ENCODE measurements around the gene ANKS1A.
A peak's percentile ranks its signal among the peaks of the same experiment; 100 is the strongest.

The ANKS1A gene

DNA sequence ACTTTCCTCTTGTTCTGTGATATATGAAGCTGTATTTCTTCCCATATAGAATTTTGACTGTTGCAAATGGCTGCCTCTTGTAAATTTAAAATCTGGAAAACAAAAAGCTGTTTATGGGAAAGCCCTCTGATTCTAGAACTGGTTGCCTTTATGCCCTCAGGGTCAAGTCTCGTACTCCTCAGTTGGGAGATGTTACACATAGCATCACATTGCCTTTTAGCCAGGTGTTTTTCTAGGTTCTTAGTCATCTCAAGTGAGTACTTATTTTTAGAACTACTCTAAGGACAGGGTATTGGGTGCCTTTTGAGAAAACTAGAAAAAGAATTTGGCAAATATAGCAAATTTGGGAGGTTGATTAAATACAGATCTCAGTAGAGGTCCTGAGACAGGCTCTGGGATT is 58.5 kb downstream of the ANKS1A start:
- Histone ChIP-seq H3K27me3 (ENCODE audit: insufficient read depth, low read length) (no peaks in the 10 kb centered on the region), H3K23ac (ENCODE audit: low read length) (no peak overlapping the region), H3K36me3 (ENCODE audit: control insufficient read depth in 1 of 2, insufficient read depth in 2 of 2, low read length in 2 of 2) (no peaks in the 10 kb centered on the region), H3K27ac (ENCODE audit: low read depth, low read length) (no peak overlapping the region), H2BK12ac (ENCODE audit: low read length) (no peak overlapping the region), H3K14ac (ENCODE audit: low read length) (no peak overlapping the region), H4K8ac (ENCODE audit: low read depth, low read length) (no peak overlapping the region), H3K18ac (ENCODE audit: low read length) (no peak overlapping the region), H3K4ac (ENCODE audit: low read depth, low read length) (no peak overlapping the region), H3K79me1 (ENCODE audit: low read length) (no peaks in the 10 kb centered on the region), H3K4me3 (ENCODE audit: low read depth, low read length) (no peak overlapping the region), H2AFZ (ENCODE audit: insufficient read depth, low read length, poor library complexity) (no peak overlapping the region), H3K9ac (ENCODE audit: low read length) (no peak overlapping the region), H2BK5ac (ENCODE audit: low read depth, low read length, poor library complexity) (no peak overlapping the region), H3K79me2 (ENCODE audit: control insufficient read depth, insufficient read depth, low read length, poor library complexity) (no peaks in the 10 kb centered on the region), H2BK120ac (ENCODE audit: insufficient read depth, low read length, poor library complexity) (no peak overlapping the region), H4K12ac (ENCODE audit: low read depth, low read length) (no peak overlapping the region), H3K4me1 (ENCODE audit: control insufficient read depth in 1 of 2, insufficient read depth in 2 of 2, low read length in 2 of 2) (no peaks in the 10 kb centered on the region), H2AK5ac (ENCODE audit: low read length) (no peak overlapping the region), H3K9me3 (ENCODE audit: insufficient read depth, low read depth, low read length) (no peaks in the 10 kb centered on the region), H3K4me2 (ENCODE audit: low read length) (no peak overlapping the region), H4K91ac (ENCODE audit: low read depth, low read length) (no peak overlapping the region)
- WGBS (ENCODE audit: extremely low coverage, insufficient coverage, insufficient read length), result no CpG with 5 or more reads among the region's 1 CpG
- DNase-seq, result peak; percentile 78 to 96

DNA sequence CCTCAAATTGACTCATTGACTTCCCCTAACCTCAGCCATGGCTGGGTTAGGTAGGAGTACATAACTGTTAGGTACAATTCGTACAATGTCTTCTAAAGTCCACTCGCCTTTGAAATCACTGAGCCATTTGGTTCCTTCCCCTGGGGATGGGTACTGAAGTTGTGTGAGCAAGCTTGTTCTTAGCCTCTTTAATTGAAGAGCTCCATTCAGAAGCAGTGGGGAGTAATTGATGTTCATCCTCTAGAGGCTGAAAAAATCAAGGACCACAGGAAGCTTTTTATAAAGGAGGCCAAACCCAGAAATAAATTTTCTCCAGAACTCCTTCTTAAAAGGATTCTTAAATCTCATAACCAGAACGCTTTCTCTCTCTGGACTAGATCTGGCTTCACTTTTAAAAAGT is 60.6 kb downstream of the ANKS1A start:
- Histone ChIP-seq H3K79me1 (ENCODE audit: low read length) (no peaks in the 10 kb centered on the region), H3K4me2 (ENCODE audit: low read length) (no peak overlapping the region), H3K18ac (ENCODE audit: low read length) (no peak overlapping the region), H2BK5ac (ENCODE audit: low read depth, low read length, poor library complexity) (no peak overlapping the region), H2BK12ac (ENCODE audit: low read length) (no peak overlapping the region), H4K8ac (ENCODE audit: low read depth, low read length) (no peak overlapping the region), H2BK120ac (ENCODE audit: insufficient read depth, low read length, poor library complexity) (no peak overlapping the region), H2AFZ (ENCODE audit: insufficient read depth, low read length, poor library complexity) (no peak overlapping the region), H4K12ac (ENCODE audit: low read depth, low read length) (no peak overlapping the region), H3K9ac (ENCODE audit: low read length) (no peak overlapping the region), H3K14ac (ENCODE audit: low read length) (no peak overlapping the region), H4K91ac (ENCODE audit: low read depth, low read length) (no peak overlapping the region), H3K27ac (ENCODE audit: low read depth, low read length) (no peak overlapping the region), H3K9me3 (ENCODE audit: insufficient read depth, low read depth, low read length) (no peaks in the 10 kb centered on the region), H2AK5ac (ENCODE audit: low read length) (no peak overlapping the region), H3K4ac (ENCODE audit: low read depth, low read length) (no peak overlapping the region), H3K4me1 (ENCODE audit: control insufficient read depth in 1 of 2, insufficient read depth in 2 of 2, low read length in 2 of 2) (no peaks in the 10 kb centered on the region), H3K4me3 (ENCODE audit: low read depth, low read length) (no peak overlapping the region), H3K27me3 (ENCODE audit: insufficient read depth, low read length) (no peaks in the 10 kb centered on the region), H3K23ac (ENCODE audit: low read length) (no peak overlapping the region), H3K36me3 (ENCODE audit: control insufficient read depth in 1 of 2, insufficient read depth in 2 of 2, low read length in 2 of 2) (no peaks in the 10 kb centered on the region), H3K79me2 (ENCODE audit: control insufficient read depth, insufficient read depth, low read length, poor library complexity) (no peaks in the 10 kb centered on the region)
- DNase-seq, result no peak
- no CpG with 5 or more reads among the region's 3 CpGs for WGBS (ENCODE audit: extremely low coverage, insufficient coverage, insufficient read length)

DNA sequence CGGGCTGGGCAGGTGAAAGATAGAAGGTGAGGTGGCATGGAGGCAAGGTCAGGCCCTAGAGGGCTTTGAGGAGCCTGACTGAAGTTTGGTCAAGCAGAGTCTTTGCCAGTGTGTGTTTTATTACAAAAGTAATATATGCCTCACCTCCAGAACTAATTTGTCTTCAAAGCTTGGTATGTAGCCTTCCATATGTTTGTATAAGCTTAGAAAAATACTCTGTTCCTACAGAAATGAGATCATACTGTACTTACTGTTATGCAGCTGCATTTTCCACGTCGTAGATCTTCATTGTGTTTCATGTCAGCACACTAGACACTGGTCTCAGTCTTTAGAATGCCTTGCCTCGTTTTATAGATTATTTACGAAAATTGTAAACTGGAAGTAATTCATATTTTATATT is 61.8 kb downstream of the ANKS1A start:
- WGBS (ENCODE audit: extremely low coverage, insufficient coverage, insufficient read length), result no CpG with 5 or more reads among the region's 5 CpGs
- Histone ChIP-seq H2AFZ (ENCODE audit: insufficient read depth, low read length, poor library complexity) (no peak overlapping the region), H2BK120ac (ENCODE audit: insufficient read depth, low read length, poor library complexity) (no peak overlapping the region)

DNA sequence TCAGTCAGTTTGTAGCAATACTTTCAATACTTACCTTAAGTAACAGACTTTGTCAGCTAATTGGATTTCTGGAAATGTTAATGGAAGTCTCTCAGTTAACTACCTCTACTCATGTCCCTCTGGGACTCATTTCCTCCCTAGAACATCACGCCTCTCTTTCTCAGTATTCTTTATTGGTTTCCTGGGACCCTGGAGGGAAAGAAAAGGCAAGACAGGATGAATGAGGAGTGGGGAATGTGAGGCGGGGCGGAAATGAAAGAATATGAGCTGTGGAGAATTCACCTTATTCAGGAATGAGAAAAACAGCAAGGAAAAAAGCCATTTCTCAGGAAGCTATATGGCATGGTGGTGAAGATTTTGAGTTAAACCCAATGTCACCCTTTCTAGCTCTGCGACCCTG is 62.7 kb downstream of the ANKS1A start:
- no peak overlapping the region for H3K18ac ChIP-seq (ENCODE audit: low read length)
- H3K27ac ChIP-seq (ENCODE audit: low read depth, low read length), result no peak overlapping the region
- H3K4me2 ChIP-seq (ENCODE audit: low read length), result no peak overlapping the region
- DNase-seq, result no peak
- H3K4me1 ChIP-seq (ENCODE audit: control insufficient read depth in 1 of 2, insufficient read depth in 2 of 2, low read length in 2 of 2), result peaks cover 0 to 1% of the 10 kb centered on the region in 2 experiments
- no peak overlapping the region for H2BK12ac ChIP-seq (ENCODE audit: low read length)
- H3K14ac ChIP-seq (ENCODE audit: low read length), result no peak overlapping the region
- no peak overlapping the region for H2AK5ac ChIP-seq (ENCODE audit: low read length)
- H3K9ac ChIP-seq (ENCODE audit: low read length), result no peak overlapping the region
- no peak overlapping the region for H2AFZ ChIP-seq (ENCODE audit: insufficient read depth, low read length, poor library complexity)
- H3K23ac ChIP-seq (ENCODE audit: low read length), result no peak overlapping the region
- no peak overlapping the region for H4K8ac ChIP-seq (ENCODE audit: low read depth, low read length)
- H3K79me2 ChIP-seq (ENCODE audit: control insufficient read depth, insufficient read depth, low read length, poor library complexity), result no peaks in the 10 kb centered on the region
- H4K91ac ChIP-seq (ENCODE audit: low read depth, low read length), result no peak overlapping the region
- no peak overlapping the region for H2BK120ac ChIP-seq (ENCODE audit: insufficient read depth, low read length, poor library complexity)
- no peak overlapping the region for H2BK5ac ChIP-seq (ENCODE audit: low read depth, low read length, poor library complexity)
- H3K4me3 ChIP-seq (ENCODE audit: low read depth, low read length), result no peak overlapping the region
- 100% methylated on average over 2 of the region's 4 CpGs for WGBS (ENCODE audit: extremely low coverage, insufficient coverage, insufficient read length)
- no peaks in the 10 kb centered on the region for H3K36me3 ChIP-seq (ENCODE audit: control insufficient read depth in 1 of 2, insufficient read depth in 2 of 2, low read length in 2 of 2)
- H3K27me3 ChIP-seq (ENCODE audit: insufficient read depth, low read length), result no peaks in the 10 kb centered on the region
- H3K79me1 ChIP-seq (ENCODE audit: low read length), result no peaks in the 10 kb centered on the region
- H4K12ac ChIP-seq (ENCODE audit: low read depth, low read length), result no peak overlapping the region
- no peaks in the 10 kb centered on the region for H3K9me3 ChIP-seq (ENCODE audit: insufficient read depth, low read depth, low read length)
- H3K4ac ChIP-seq (ENCODE audit: low read depth, low read length), result no peak overlapping the region

More for the DNA sequence above, 61.8 kb downstream of the ANKS1A start:
- Histone ChIP-seq H3K4me3 (ENCODE audit: low read depth, low read length) (no peak overlapping the region), H3K23ac (ENCODE audit: low read length) (no peak overlapping the region), H3K9ac (ENCODE audit: low read length) (no peak overlapping the region), H3K4me2 (ENCODE audit: low read length) (no peak overlapping the region), H2BK12ac (ENCODE audit: low read length) (no peak overlapping the region), H3K9me3 (ENCODE audit: insufficient read depth, low read depth, low read length) (no peaks in the 10 kb centered on the region), H4K8ac (ENCODE audit: low read depth, low read length) (no peak overlapping the region), H3K27me3 (ENCODE audit: insufficient read depth, low read length) (no peaks in the 10 kb centered on the region), H2AK5ac (ENCODE audit: low read length) (no peak overlapping the region), H3K36me3 (ENCODE audit: control insufficient read depth in 1 of 2, insufficient read depth in 2 of 2, low read length in 2 of 2) (no peaks in the 10 kb centered on the region), H3K79me1 (ENCODE audit: low read length) (no peaks in the 10 kb centered on the region), H3K4ac (ENCODE audit: low read depth, low read length) (no peak overlapping the region), H2BK5ac (ENCODE audit: low read depth, low read length, poor library complexity) (no peak overlapping the region), H4K12ac (ENCODE audit: low read depth, low read length) (no peak overlapping the region), H3K18ac (ENCODE audit: low read length) (no peak overlapping the region), H3K4me1 (ENCODE audit: control insufficient read depth in 1 of 2, insufficient read depth in 2 of 2, low read length in 2 of 2) (no peaks in the 10 kb centered on the region), H3K27ac (ENCODE audit: low read depth, low read length) (no peak overlapping the region), H3K14ac (ENCODE audit: low read length) (no peak overlapping the region), H3K79me2 (ENCODE audit: control insufficient read depth, insufficient read depth, low read length, poor library complexity) (no peaks in the 10 kb centered on the region), H4K91ac (ENCODE audit: low read depth, low read length) (no peak overlapping the region)
- no peak for DNase-seq

All from trophoblast cell (in vitro differentiated cells and primary cell).